Ascending aorta (tissue), 2 donors: ENCODE data around the gene CKAP5. TPM values are rescaled to one million over a fixed set of nuclear protein-coding genes. Genes with fewer than 3 reads are reported as not detected.

ENCODE experiments used
- DNase-seq, 2 donors: peaks; one replicate each; pipeline ENCODE4 v3.0.0-alpha.2; 2019; ENCODE audit warnings: low spot score in 2 of 2
- H3K27ac ChIP-seq, 2 donors: fragments of 200-600 bp; sonication (generic); one replicate each; pipeline ENCODE4 v1.5.1; 2016 to 2017; ENCODE audit warnings: mild to moderate bottlenecking in 1 of 2
- H3K27me3 ChIP-seq: fragments of 200-600 bp; sonication (generic); one replicate; pipeline ENCODE4 v1.5.1; 2017
- H3K36me3 ChIP-seq, 2 donors: fragments of 200-600 bp; sonication (generic); one replicate each; pipeline ENCODE4 v1.5.1; 2016
- H3K4me1 ChIP-seq, 2 donors: fragments of 200-600 bp; sonication (generic); one replicate each; pipeline ENCODE4 v1.5.1; 2016 to 2017; ENCODE audit warnings: mild to moderate bottlenecking in 1 of 2
- H3K4me3 ChIP-seq, 2 donors: fragments of 200-600 bp; sonication (generic); one replicate each; pipeline ENCODE4 v1.5.1; 2016 to 2017; ENCODE audit warnings: mild to moderate bottlenecking in 1 of 2
- H3K9me3 ChIP-seq, 2 donors: fragments of 200-600 bp; sonication (generic); one replicate each; pipeline ENCODE4 v1.5.1; 2016
- CTCF ChIP-seq, 3 experiments: fragments of 200-600 bp in 2 of 3; fragments of 450-650 bp in 1 of 3; sonication (generic) in 2 of 3; IDR thresholded peaks; one replicate each; pipeline ENCODE4 v1.5.1; 2016 to 2019; ENCODE audit warnings: antibody characterized with exemption in 3 of 3, mild to moderate bottlenecking in 1 of 3, moderate library complexity in 1 of 3
- intact Hi-C: fragments of 100-400 bp; cut with DNase I; formaldehyde crosslinking; loops from one replicate; pipeline ENCODE4 v1.15.1; 2023
- total RNA-seq: library from RNA; depleted of rRNA; stranded (reverse); fragments of >200 nt; gene quantifications from one replicate; pipeline ENCODE4 v1.1.0, GENCODE V29; 2016

CKAP5 gene
- total RNA-seq, 1 donor from 2014 or later: 13.5 TPM

DNA sequence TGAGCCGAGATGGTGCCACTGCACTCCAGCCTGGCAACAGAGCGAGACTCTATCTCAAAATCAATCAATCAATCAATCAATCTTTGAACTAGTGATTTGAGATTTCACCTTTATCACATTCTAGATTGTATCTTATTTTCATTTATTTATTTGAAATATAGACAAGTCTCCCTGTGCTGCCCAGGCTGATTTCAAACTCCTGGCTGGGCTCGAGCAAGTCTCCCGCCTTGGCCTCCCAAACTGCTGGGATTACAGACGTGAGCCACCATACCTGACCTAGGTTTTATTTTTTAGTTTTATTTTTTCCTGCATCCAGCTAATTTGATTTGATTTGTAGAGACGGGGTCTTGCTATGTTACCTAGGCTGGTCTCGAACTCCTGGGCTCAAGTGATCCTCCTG, 109.9 kb downstream of the CKAP5 start:
- peaks cover 1 to 4% of the 10 kb centered on the region in 2 donors for H3K36me3 ChIP-seq
- H3K27ac ChIP-seq: peak overlapping the region in 1 of 2 donors; percentile 4
- H3K4me3 ChIP-seq: no peak overlapping the region
- no peaks in the 10 kb centered on the region for H3K27me3 ChIP-seq
- no peak for DNase-seq
- intact Hi-C loops: loop anchor here (2.0 to 5.0 kb wide), 2 partner anchors 25 to 34 kb away; partner anchors contain the start of genes ARHGAP1 and ZNF408
- H3K4me1 ChIP-seq: no peaks in the 10 kb centered on the region
- no peaks in the 10 kb centered on the region for H3K9me3 ChIP-seq
- TF ChIP-seq CTCF (IDR thresholded peaks at IDR 0.05): no peak

DNA sequence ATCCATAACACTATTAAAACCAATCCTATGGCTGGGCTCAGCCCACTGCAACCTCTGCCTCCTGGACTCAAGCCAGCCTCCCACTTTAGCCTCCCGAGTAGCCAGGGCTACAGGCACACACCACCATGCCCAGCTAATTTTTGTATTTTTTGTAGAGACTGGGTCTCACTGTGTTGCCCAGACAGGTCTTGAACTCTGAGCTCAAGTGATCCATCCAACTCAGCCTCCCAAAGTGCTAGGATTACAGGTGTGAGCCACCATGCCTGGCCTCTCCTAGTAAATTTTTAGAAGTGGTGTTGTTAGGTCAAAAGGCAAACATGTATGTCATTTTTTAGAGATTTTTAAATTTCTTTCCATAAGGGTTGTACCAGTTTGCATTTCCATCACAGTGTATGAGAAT, 112.8 kb downstream of the CKAP5 start:
- Histone ChIP-seq H3K36me3 (no peaks in the 10 kb centered on the region), H3K4me1 (no peaks in the 10 kb centered on the region), H3K4me3 (no peak overlapping the region), H3K27ac (no peak overlapping the region), H3K27me3 (no peaks in the 10 kb centered on the region), H3K9me3 (no peaks in the 10 kb centered on the region)
- TF ChIP-seq CTCF (IDR thresholded peaks at IDR 0.05): no peak
- no peak for DNase-seq
- intact Hi-C loops: no loop called here

DNA sequence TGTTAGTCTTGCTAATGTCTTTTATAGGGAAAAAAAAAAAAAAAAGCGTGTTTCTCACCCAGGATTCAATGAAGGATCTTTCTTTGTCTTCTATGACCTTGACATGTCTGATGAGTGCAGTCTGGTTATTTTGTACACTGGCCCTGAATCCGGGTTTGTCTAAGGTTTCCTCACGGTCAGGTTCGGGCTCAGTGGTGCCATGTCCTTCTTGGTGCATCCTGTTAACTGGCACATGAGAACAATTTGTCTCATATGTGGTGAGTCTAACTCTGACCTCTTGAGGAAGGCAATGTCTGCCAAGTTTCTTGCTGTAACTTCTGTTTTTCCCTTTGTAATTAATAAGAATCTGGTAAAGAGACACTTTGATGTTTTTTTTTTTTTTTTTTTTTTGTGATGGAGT, 114.5 kb downstream of the CKAP5 start:
- no peak overlapping the region for H3K4me3 ChIP-seq
- H3K9me3 ChIP-seq: no peaks in the 10 kb centered on the region
- no peak for DNase-seq
- no peak overlapping the region for H3K27ac ChIP-seq
- H3K4me1 ChIP-seq: no peaks in the 10 kb centered on the region
- TF ChIP-seq CTCF (IDR thresholded peaks at IDR 0.05): no peak
- H3K36me3 ChIP-seq: no peaks in the 10 kb centered on the region
- H3K27me3 ChIP-seq: no peaks in the 10 kb centered on the region
- intact Hi-C loops: no loop called here

- Histone ChIP-seq H3K9me3 (no peaks in the 10 kb centered on the region), H3K4me3 (no peak overlapping the region), H3K27ac (no peak overlapping the region), H3K27me3 (no peaks in the 10 kb centered on the region), H3K4me1 (no peaks in the 10 kb centered on the region), H3K36me3 (no peaks in the 10 kb centered on the region)
- no peak for TF ChIP-seq CTCF (IDR thresholded peaks at IDR 0.05)
- intact Hi-C loops: no loop called here
- no peak for DNase-seq
These were observed 116.7 kb downstream of the CKAP5 start for GRCh38 chr11:46729110-46730027.

DNA sequence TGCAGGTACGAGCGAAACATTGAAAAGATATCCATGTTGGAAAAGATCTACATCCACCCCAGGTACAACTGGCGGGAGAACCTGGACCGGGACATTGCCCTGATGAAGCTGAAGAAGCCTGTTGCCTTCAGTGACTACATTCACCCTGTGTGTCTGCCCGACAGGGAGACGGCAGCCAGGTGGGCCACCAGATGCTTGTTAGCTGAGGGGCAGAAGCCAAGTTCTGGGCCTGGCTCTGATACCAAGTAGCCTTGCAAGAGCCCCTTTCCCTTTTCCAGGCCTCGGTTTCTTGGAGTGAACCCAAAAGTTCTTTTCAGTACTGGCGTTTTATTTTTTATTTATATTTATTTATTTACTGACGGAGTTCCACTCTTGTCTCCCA, 117.4 kb downstream of the CKAP5 start:
- no peak overlapping the region for H3K27ac ChIP-seq
- no peak overlapping the region for H3K4me3 ChIP-seq
- no peak for DNase-seq
- H3K9me3 ChIP-seq: no peaks in the 10 kb centered on the region
- H3K27me3 ChIP-seq: no peaks in the 10 kb centered on the region
- H3K4me1 ChIP-seq: no peaks in the 10 kb centered on the region
- no peak for TF ChIP-seq CTCF (IDR thresholded peaks at IDR 0.05)
- H3K36me3 ChIP-seq: no peaks in the 10 kb centered on the region
- intact Hi-C loops: no loop called here
